ENCODE data around the gene MAL.
"Not testable (repeated sequence)": the region's sequence is repeated elsewhere in the genome, so short reads cannot be mapped to it uniquely, and the experiment has no call there.

MAL gene

GRCh38 chr2:95032868-95033603, 7.5 kb downstream of the MAL start:
- no peak for DNase-seq (ENCODE audit: low read depth in 3 of 3)

- DNase-seq (ENCODE audit: low read depth in 3 of 3) = no peak
Measured at GRCh38 chr2:95034221-95034620, 8.7 kb downstream of the MAL start.

GRCh38 chr2:95034818-95035217, 9.3 kb downstream of the MAL start:
- no peak for DNase-seq (ENCODE audit: low read depth in 3 of 3)

GRCh38 chr2:95036596-95037383, 11.3 kb downstream of the MAL start:
- DNase-seq (ENCODE audit: low read depth in 3 of 3) = no peak

- no peak for DNase-seq (ENCODE audit: low read depth in 3 of 3)
Measured at GRCh38 chr2:95037384-95037839, 11.9 kb downstream of the MAL start.

- not testable (repeated sequence) for DNase-seq (ENCODE audit: low read depth in 3 of 3)
Measured at GRCh38 chr2:95037841-95038585, 12.5 kb downstream of the MAL start.

- no peak for DNase-seq (ENCODE audit: low read depth in 3 of 3)
Measured at GRCh38 chr2:95038635-95039298, 13.3 kb downstream of the MAL start.

GRCh38 chr2:95039363-95039762, 13.9 kb downstream of the MAL start:
- no peak for DNase-seq (ENCODE audit: low read depth in 3 of 3)

GRCh38 chr2:95039978-95040377, 14.5 kb downstream of the MAL start:
- DNase-seq (ENCODE audit: low read depth in 3 of 3) = no peak

GRCh38 chr2:95040426-95040825, 14.9 kb downstream of the MAL start:
- no peak for DNase-seq (ENCODE audit: low read depth in 3 of 3)

- no peak for DNase-seq (ENCODE audit: low read depth in 3 of 3)
Measured at GRCh38 chr2:95041060-95041823, 15.7 kb downstream of the MAL start.

GRCh38 chr2:95041824-95042442, 16.4 kb downstream of the MAL start:
- DNase-seq (ENCODE audit: low read depth in 3 of 3) = no peak

- no peak for DNase-seq (ENCODE audit: low read depth in 3 of 3)
Measured at GRCh38 chr2:95042472-95043271, 17.2 kb downstream of the MAL start.

GRCh38 chr2:95043300-95044093, 18.0 kb downstream of the MAL start:
- DNase-seq (ENCODE audit: low read depth in 3 of 3) = no peak

- DNase-seq (ENCODE audit: low read depth in 3 of 3) = no peak
Measured at GRCh38 chr2:95044601-95045000, 19.1 kb downstream of the MAL start.

- no peak for DNase-seq (ENCODE audit: low read depth in 3 of 3)
Measured at GRCh38 chr2:95046371-95047112, 21.0 kb downstream of the MAL start.

GRCh38 chr2:95047629-95048510, 22.4 kb downstream of the MAL start:
- DNase-seq (ENCODE audit: low read depth in 3 of 3) = no peak
